Measurements from ENCODE around the gene DCUN1D3. TPM values are rescaled to one million over a fixed set of nuclear protein-coding genes. Genes with fewer than 3 reads are reported as not detected.

The DCUN1D3 gene
- total RNA-seq, 2 experiments from 2014 or later, result 3.1 to 4.5 TPM

DNA sequence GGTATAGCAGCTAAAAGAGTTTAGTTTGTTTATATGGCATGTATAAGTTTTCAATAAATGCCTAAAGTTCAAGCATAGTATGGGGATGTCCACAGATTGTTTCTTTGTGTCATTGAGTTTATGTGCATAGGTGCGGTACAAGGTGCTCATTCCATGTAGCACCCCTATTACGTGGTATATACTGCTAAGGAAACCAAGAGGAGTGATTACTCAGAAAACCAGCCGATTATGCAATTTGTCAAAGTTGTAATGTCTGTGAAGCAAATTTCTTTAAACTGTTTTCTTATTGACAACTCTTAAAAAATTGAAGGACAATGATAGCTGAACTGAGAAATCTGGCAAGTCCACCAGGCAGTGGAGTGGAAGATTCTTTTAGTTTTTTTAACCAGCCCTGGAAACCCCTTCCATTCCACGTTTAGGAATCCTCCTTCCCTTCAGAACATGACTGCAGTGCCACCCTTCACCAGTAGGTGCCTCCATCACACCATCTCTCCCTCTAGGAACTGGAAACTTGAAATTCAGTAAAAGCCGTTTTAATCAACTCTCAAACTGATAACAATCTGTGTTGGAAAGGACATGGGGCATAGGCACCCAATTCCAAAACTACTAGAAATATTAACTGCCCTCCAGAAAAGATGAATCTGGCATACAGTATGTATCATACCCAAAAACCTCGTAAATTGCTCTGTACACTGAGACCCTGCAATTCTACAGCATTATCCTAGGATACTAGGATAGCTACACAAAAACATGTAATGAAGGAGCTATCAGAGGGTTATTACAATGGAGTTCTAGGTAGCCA is 50.4 kb downstream of the DCUN1D3 start:
- peaks cover 25% of the 10 kb centered on the region for H3K36me3 ChIP-seq (ENCODE audit: insufficient read depth, low read length)
- DNase-seq (ENCODE audit: low spot score), result peak; percentile 56
- H3K4me1 ChIP-seq (ENCODE audit: insufficient read depth, low read length, poor library complexity, severe bottlenecking), result no peaks in the 10 kb centered on the region
- no peaks in the 10 kb centered on the region for H3K9me3 ChIP-seq (ENCODE audit: low read length)
- no peaks in the 10 kb centered on the region for H3K9me2 ChIP-seq (ENCODE audit: insufficient read depth, low read length)
- BruUV-seq (replicated peaks), result no TSS peak
- H3K27ac ChIP-seq (ENCODE audit: low read depth, low read length, poor library complexity, severe bottlenecking), result no peak overlapping the region
- H3K79me2 ChIP-seq (ENCODE audit: insufficient read depth, low read depth, low read length), result no peaks in the 10 kb centered on the region
- POLR2A ChIA-PET, result interaction anchor here (0.6 to 1.0 kb wide), 3 partner anchors 109 to 1922 kb away, joined by 3 read pairs; no protein-coding TSS in a partner anchor
- no peak overlapping the region for H3K4me2 ChIP-seq (ENCODE audit: low read length)
- TF ChIP-seq EZH2phosphoT487 (IDR thresholded peaks at IDR 0.05; ENCODE audit: borderline replicate concordance, low read depth, low read length) (no peak), CTCF (conservative IDR thresholded peaks at IDR 0.05; ENCODE audit: low read length) (peak; percentile 99)
- no peak overlapping the region for H2AFZ ChIP-seq (ENCODE audit: low read length)
- no peak overlapping the region for H3K4me3 ChIP-seq (ENCODE audit: low read depth, low read length, poor library complexity, severe bottlenecking)
- no peaks in the 10 kb centered on the region; the same call in 1 of the 2 replicates for H4K20me1 ChIP-seq (ENCODE audit: insufficient read depth, low read length)
- intact Hi-C loops (cut with micrococcal nuclease; ENCODE audit: unreplicated experiment), result loop anchor here (1.0 to 2.0 kb wide), 3 partner anchors 59 to 235 kb away; no protein-coding TSS in a partner anchor
- CTCF ChIA-PET (ENCODE audit: unreplicated experiment), result interaction anchor here (0.6 kb wide), 1 partner anchor 18 kb away, joined by 3 read pairs; no protein-coding TSS in a partner anchor

DNA sequence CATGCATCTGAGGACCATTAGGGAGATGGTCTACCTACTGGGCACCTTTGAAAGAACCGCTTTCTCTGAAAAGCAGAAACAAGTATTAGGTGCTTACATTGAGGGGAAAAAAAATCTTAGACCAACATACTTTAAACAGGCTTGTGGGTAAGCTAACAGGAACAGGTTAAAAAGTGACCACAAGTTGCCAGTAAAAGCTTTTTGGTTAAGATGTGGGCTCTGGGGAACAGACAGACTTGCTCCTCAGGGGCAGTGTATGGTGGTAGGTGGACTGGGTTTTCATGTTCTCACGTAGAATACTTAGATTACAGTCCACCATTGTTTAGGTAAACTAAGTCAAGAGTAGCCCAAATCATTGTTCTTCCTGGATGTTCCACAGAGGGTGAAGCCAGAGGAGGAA is 52.6 kb downstream of the DCUN1D3 start:
- TF ChIP-seq EZH2phosphoT487 (IDR thresholded peaks at IDR 0.05; ENCODE audit: borderline replicate concordance, low read depth, low read length) (no peak), CTCF (conservative IDR thresholded peaks at IDR 0.05; ENCODE audit: low read length) (no peak)
- POLR2A ChIA-PET, result interaction anchor here (0.6 kb wide), 1 partner anchor 112 kb away, joined by 3 read pairs; no protein-coding TSS in a partner anchor
- no TSS peak for BruUV-seq (replicated peaks)

GRCh38 chr16:20846551-20846950 is 53.6 kb downstream of the DCUN1D3 start:
- CTCF ChIA-PET (ENCODE audit: unreplicated experiment), result no interaction called here
- Histone ChIP-seq H3K36me3 (ENCODE audit: insufficient read depth, low read length) (peaks cover 52% of the 10 kb centered on the region), H3K79me2 (ENCODE audit: insufficient read depth, low read depth, low read length) (no peaks in the 10 kb centered on the region), H4K20me1 (ENCODE audit: insufficient read depth, low read length) (no peaks in the 10 kb centered on the region; the same call in 1 of the 2 replicates), H3K9me3 (ENCODE audit: low read length) (no peaks in the 10 kb centered on the region), H2AFZ (ENCODE audit: low read length) (no peak overlapping the region), H3K27ac (ENCODE audit: low read depth, low read length, poor library complexity, severe bottlenecking) (no peak overlapping the region), H3K4me2 (ENCODE audit: low read length) (no peak overlapping the region), H3K9me2 (ENCODE audit: insufficient read depth, low read length) (no peaks in the 10 kb centered on the region), H3K4me3 (ENCODE audit: low read depth, low read length, poor library complexity, severe bottlenecking) (no peak overlapping the region), H3K4me1 (ENCODE audit: insufficient read depth, low read length, poor library complexity, severe bottlenecking) (no peaks in the 10 kb centered on the region)
- intact Hi-C loops (cut with micrococcal nuclease; ENCODE audit: unreplicated experiment), result no loop called here
- POLR2A ChIA-PET, result interaction anchor here (0.6 kb wide), 1 partner anchor 113 kb away, joined by 3 read pairs; no protein-coding TSS in a partner anchor
- TF ChIP-seq EZH2phosphoT487 (IDR thresholded peaks at IDR 0.05; ENCODE audit: borderline replicate concordance, low read depth, low read length) (no peak), CTCF (conservative IDR thresholded peaks at IDR 0.05; ENCODE audit: low read length) (no peak)
- BruUV-seq (replicated peaks), result no TSS peak
- DNase-seq (ENCODE audit: low spot score), result no peak

More for the DNA sequence above, 52.6 kb downstream of the DCUN1D3 start:
- Histone ChIP-seq H3K79me2 (ENCODE audit: insufficient read depth, low read depth, low read length) (no peaks in the 10 kb centered on the region), H3K4me2 (ENCODE audit: low read length) (no peak overlapping the region), H3K36me3 (ENCODE audit: insufficient read depth, low read length) (peaks cover 43% of the 10 kb centered on the region), H2AFZ (ENCODE audit: low read length) (no peak overlapping the region), H3K4me3 (ENCODE audit: low read depth, low read length, poor library complexity, severe bottlenecking) (no peak overlapping the region), H4K20me1 (ENCODE audit: insufficient read depth, low read length) (no peaks in the 10 kb centered on the region; the same call in 1 of the 2 replicates), H3K27ac (ENCODE audit: low read depth, low read length, poor library complexity, severe bottlenecking) (no peak overlapping the region), H3K9me3 (ENCODE audit: low read length) (no peaks in the 10 kb centered on the region), H3K4me1 (ENCODE audit: insufficient read depth, low read length, poor library complexity, severe bottlenecking) (no peaks in the 10 kb centered on the region), H3K9me2 (ENCODE audit: insufficient read depth, low read length) (no peaks in the 10 kb centered on the region)
- no peak for DNase-seq (ENCODE audit: low spot score)
- CTCF ChIA-PET (ENCODE audit: unreplicated experiment), result no interaction called here
- intact Hi-C loops (cut with micrococcal nuclease; ENCODE audit: unreplicated experiment), result no loop called here
